Neuron (in vitro differentiated cells): ENCODE measurements around the gene PROSER2.
"Not testable (repeated sequence)": the region's sequence is repeated elsewhere in the genome, so short reads cannot be mapped to it uniquely, and the experiment has no call there.

Experiments
- H2AFZ ChIP-seq: one replicate; pipeline ENCODE4 v1.6.1; 2013; ENCODE audit warnings: low read depth, mild to moderate bottlenecking, inconsistent platforms, low read length, moderate library complexity
- H3K27me3 ChIP-seq: one replicate; pipeline ENCODE4 v1.6.1; 2013; ENCODE audit warnings: low read length; ENCODE audit not compliant: insufficient read depth
- H3K36me3 ChIP-seq: one replicate; pipeline ENCODE4 v1.6.1; 2013; ENCODE audit warnings: low read length; ENCODE audit not compliant: insufficient read depth
- H3K4me1 ChIP-seq: one replicate; pipeline ENCODE4 v1.6.1; 2013; ENCODE audit warnings: low read length; ENCODE audit not compliant: insufficient read depth
- H3K4me3 ChIP-seq: 2 replicates; pipeline ENCODE4 v1.5.1; 2013; ENCODE audit warnings: mild to moderate bottlenecking, low read length, moderate library complexity
- H3K9me3 ChIP-seq: one replicate; pipeline ENCODE4 v1.6.1; 2013; ENCODE audit warnings: low read length

The PROSER2 gene

GRCh38 chr10:11851910-11852309 lies 28.8 kb downstream of the PROSER2 start:
- Histone ChIP-seq H2AFZ (no peak overlapping the region), H3K9me3 (no peaks in the 10 kb centered on the region), H3K27me3 (no peaks in the 10 kb centered on the region), H3K4me3 (no peak overlapping the region), H3K4me1 (no peaks in the 10 kb centered on the region), H3K36me3 (no peaks in the 10 kb centered on the region)

GRCh38 chr10:11852637-11853036 lies 29.5 kb downstream of the PROSER2 start:
- H3K27me3 ChIP-seq, H2AFZ ChIP-seq, H3K4me3 ChIP-seq, H3K36me3 ChIP-seq, H3K9me3 ChIP-seq, H3K4me1 ChIP-seq: not testable (repeated sequence)

GRCh38 chr10:11853468-11853867 lies 30.3 kb downstream of the PROSER2 start:
- H2AFZ ChIP-seq = no peak overlapping the region
- no peaks in the 10 kb centered on the region for H3K27me3 ChIP-seq
- no peaks in the 10 kb centered on the region for H3K9me3 ChIP-seq
- no peaks in the 10 kb centered on the region for H3K4me1 ChIP-seq
- H3K36me3 ChIP-seq = no peaks in the 10 kb centered on the region
- no peak overlapping the region for H3K4me3 ChIP-seq

GRCh38 chr10:11854301-11854700 lies 31.1 kb downstream of the PROSER2 start:
- H2AFZ ChIP-seq = no peak overlapping the region
- H3K4me3 ChIP-seq = no peak overlapping the region
- no peaks in the 10 kb centered on the region for H3K4me1 ChIP-seq
- no peaks in the 10 kb centered on the region for H3K36me3 ChIP-seq
- H3K27me3 ChIP-seq = no peaks in the 10 kb centered on the region
- no peaks in the 10 kb centered on the region for H3K9me3 ChIP-seq

- no peak overlapping the region for H2AFZ ChIP-seq
- no peaks in the 10 kb centered on the region for H3K27me3 ChIP-seq
- no peaks in the 10 kb centered on the region for H3K4me1 ChIP-seq
- no peaks in the 10 kb centered on the region for H3K36me3 ChIP-seq
- no peak overlapping the region for H3K4me3 ChIP-seq
- H3K9me3 ChIP-seq = no peaks in the 10 kb centered on the region
Measured at GRCh38 chr10:11856089-11856488, 32.9 kb downstream of the PROSER2 start.

GRCh38 chr10:11856678-11857077 lies 33.5 kb downstream of the PROSER2 start:
- H3K4me3 ChIP-seq = no peak overlapping the region
- no peaks in the 10 kb centered on the region for H3K36me3 ChIP-seq
- H2AFZ ChIP-seq = no peak overlapping the region
- no peaks in the 10 kb centered on the region for H3K27me3 ChIP-seq
- no peaks in the 10 kb centered on the region for H3K9me3 ChIP-seq
- no peaks in the 10 kb centered on the region for H3K4me1 ChIP-seq

- no peaks in the 10 kb centered on the region for H3K4me1 ChIP-seq
- no peaks in the 10 kb centered on the region for H3K9me3 ChIP-seq
- no peak overlapping the region for H3K4me3 ChIP-seq
- H3K36me3 ChIP-seq = no peaks in the 10 kb centered on the region
- H3K27me3 ChIP-seq = no peaks in the 10 kb centered on the region
- H2AFZ ChIP-seq = no peak overlapping the region
Measured at GRCh38 chr10:11858093-11858492, 34.9 kb downstream of the PROSER2 start.

- no peaks in the 10 kb centered on the region for H3K9me3 ChIP-seq
- H2AFZ ChIP-seq = no peak overlapping the region
- H3K36me3 ChIP-seq = no peaks in the 10 kb centered on the region
- H3K4me3 ChIP-seq = no peak overlapping the region
- no peaks in the 10 kb centered on the region for H3K27me3 ChIP-seq
- H3K4me1 ChIP-seq = no peaks in the 10 kb centered on the region
Measured at GRCh38 chr10:11861341-11861740, 38.2 kb downstream of the PROSER2 start.

GRCh38 chr10:11861811-11862428 lies 38.8 kb downstream of the PROSER2 start:
- H3K4me3 ChIP-seq = no peak overlapping the region
- H3K27me3 ChIP-seq = no peaks in the 10 kb centered on the region
- H3K36me3 ChIP-seq = no peaks in the 10 kb centered on the region
- H3K9me3 ChIP-seq = no peaks in the 10 kb centered on the region
- H3K4me1 ChIP-seq = no peaks in the 10 kb centered on the region
- no peak overlapping the region for H2AFZ ChIP-seq

- Histone ChIP-seq H3K4me3 (no peak overlapping the region), H3K36me3 (no peaks in the 10 kb centered on the region), H3K27me3 (no peaks in the 10 kb centered on the region), H3K9me3 (no peaks in the 10 kb centered on the region), H3K4me1 (no peaks in the 10 kb centered on the region), H2AFZ (no peak overlapping the region)
Measured at GRCh38 chr10:11863353-11864109, 40.4 kb downstream of the PROSER2 start.

GRCh38 chr10:11864727-11865126 lies 41.6 kb downstream of the PROSER2 start:
- H3K4me3 ChIP-seq = no peak overlapping the region
- no peaks in the 10 kb centered on the region for H3K36me3 ChIP-seq
- H2AFZ ChIP-seq = no peak overlapping the region
- no peaks in the 10 kb centered on the region for H3K4me1 ChIP-seq
- H3K27me3 ChIP-seq = no peaks in the 10 kb centered on the region
- no peaks in the 10 kb centered on the region for H3K9me3 ChIP-seq

- Histone ChIP-seq H3K36me3 (no peaks in the 10 kb centered on the region), H3K27me3 (no peaks in the 10 kb centered on the region), H3K9me3 (no peaks in the 10 kb centered on the region), H2AFZ (no peak overlapping the region), H3K4me3 (no peak overlapping the region), H3K4me1 (no peaks in the 10 kb centered on the region)
Measured at GRCh38 chr10:11865561-11865960, 42.4 kb downstream of the PROSER2 start.

- H3K36me3 ChIP-seq = no peaks in the 10 kb centered on the region
- peaks cover 1% of the 10 kb centered on the region for H3K4me1 ChIP-seq
- H3K9me3 ChIP-seq = no peaks in the 10 kb centered on the region
- no peak overlapping the region for H3K4me3 ChIP-seq
- no peaks in the 10 kb centered on the region for H3K27me3 ChIP-seq
- H2AFZ ChIP-seq = no peak overlapping the region
Measured at GRCh38 chr10:11866199-11866925, 43.2 kb downstream of the PROSER2 start.
